Thoracic aorta (tissue), 2 donors: Measurements from ENCODE around the gene DGKB. TPM values are rescaled to one million over a fixed set of nuclear protein-coding genes. Genes with fewer than 3 reads are reported as not detected.

Experiments
- ATAC-seq: fragments of 150-250 bp; one replicate; pipeline ENCODE4 v1.8.0; 2017; ENCODE audit warnings: low read depth; ENCODE audit not compliant: insufficient number of reproducible peaks, low FRiP score
- DNase-seq: peaks from one replicate; pipeline ENCODE4 v3.0.0-alpha.2; 2020; ENCODE audit warnings: low spot score
- H3K27ac ChIP-seq, 2 donors: fragments of 200-600 bp; sonication (generic); 1 replicate in 1 of 2; 2 replicates in 1 of 2; pipeline ENCODE4 v1.5.1; 2016; ENCODE audit warnings: mild to moderate bottlenecking in 2 of 2, moderate library complexity in 2 of 2
- H3K27me3 ChIP-seq: fragments of 200-600 bp; sonication (generic); replicated peaks from 2 replicates; pipeline ENCODE4 v1.6.0; 2016; ENCODE audit warnings: mild to moderate bottlenecking; ENCODE audit not compliant: insufficient read depth
- H3K36me3 ChIP-seq: fragments of 200-600 bp; sonication (generic); one replicate; pipeline ENCODE4 v1.5.1; 2016
- H3K4me1 ChIP-seq, 2 donors: fragments of 200-600 bp; sonication (generic); 1 replicate in 1 of 2; 2 replicates in 1 of 2; pipeline versions ENCODE4 v1.5.1 to v1.6.0; 2016; ENCODE audit warnings: low read depth in 2 of 2, mild to moderate bottlenecking in 1 of 2; ENCODE audit not compliant: control insufficient read depth in 1 of 2
- H3K4me3 ChIP-seq: fragments of 200-600 bp; sonication (generic); 2 replicates; pipeline ENCODE4 v1.5.1; 2016; ENCODE audit warnings: mild to moderate bottlenecking
- H3K9me3 ChIP-seq: fragments of 200-600 bp; sonication (generic); 2 replicates; pipeline ENCODE4 v1.5.1; 2016
- total RNA-seq, 2 donors: library from RNA; depleted of rRNA; stranded (reverse); fragments of >200 nt; gene quantifications; one replicate each; pipeline versions ENCODE4 v1.1.0 to v1.2.3, GENCODE V29; 2016
- TF ChIP-seq, protein P1 (sequence below): fragments of 200-600 bp; sonication (generic); IDR thresholded peaks from one replicate; pipeline ENCODE4 v1.5.1; 2019; ENCODE audit warnings: antibody characterized with exemption

The DGKB gene
- total RNA-seq, 2 donors from 2014 or later, result 0.56 TPM; not detected in 1

DNA sequence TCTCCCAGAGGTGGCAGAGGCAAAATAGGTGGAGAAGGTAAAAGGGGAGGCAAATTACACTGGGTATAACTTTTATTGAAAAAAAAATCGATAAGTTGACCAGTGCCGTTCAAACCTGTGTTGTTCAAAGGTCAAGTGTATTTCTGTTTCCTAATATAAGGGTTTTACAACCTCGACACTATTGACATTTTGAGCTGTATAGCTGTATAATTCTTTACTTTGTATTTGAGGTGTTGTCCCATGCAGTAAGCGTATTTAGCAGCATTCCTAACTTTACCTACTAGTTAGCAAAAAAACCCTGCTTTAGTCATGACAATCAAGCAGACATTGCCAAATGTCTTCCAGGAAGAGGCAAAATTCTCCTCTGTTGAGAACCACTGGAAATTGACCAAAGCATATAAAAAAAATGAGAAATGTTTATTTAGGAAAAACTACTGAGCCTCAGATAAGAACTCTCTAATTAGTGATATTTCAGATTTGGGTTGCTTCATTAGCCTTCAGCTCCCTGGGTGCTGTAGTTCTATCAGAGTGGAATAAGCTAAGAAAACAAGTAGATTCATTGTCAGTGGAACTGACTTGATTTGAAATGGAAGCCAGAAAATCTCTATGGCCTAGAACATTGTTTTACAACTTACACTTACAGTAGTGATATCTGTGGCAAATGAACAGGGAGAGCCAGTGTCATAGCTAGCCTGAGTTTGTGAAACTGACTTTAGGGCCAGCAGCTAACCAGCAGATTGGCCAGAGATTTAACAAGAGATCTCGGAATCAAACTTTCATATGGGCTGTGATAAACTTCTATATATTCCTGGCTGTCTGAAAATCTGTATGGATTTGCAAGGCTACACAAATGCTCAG is 331.6 kb downstream of the DGKB start:
- Histone ChIP-seq H3K9me3 (no peaks in the 10 kb centered on the region), H3K27me3 (no peaks in the 10 kb centered on the region), H3K36me3 (no peaks in the 10 kb centered on the region), H3K4me1 (no peaks in the 10 kb centered on the region), H3K27ac (no peak overlapping the region), H3K4me3 (no peak overlapping the region)
- TF ChIP-seq, protein P1, sequence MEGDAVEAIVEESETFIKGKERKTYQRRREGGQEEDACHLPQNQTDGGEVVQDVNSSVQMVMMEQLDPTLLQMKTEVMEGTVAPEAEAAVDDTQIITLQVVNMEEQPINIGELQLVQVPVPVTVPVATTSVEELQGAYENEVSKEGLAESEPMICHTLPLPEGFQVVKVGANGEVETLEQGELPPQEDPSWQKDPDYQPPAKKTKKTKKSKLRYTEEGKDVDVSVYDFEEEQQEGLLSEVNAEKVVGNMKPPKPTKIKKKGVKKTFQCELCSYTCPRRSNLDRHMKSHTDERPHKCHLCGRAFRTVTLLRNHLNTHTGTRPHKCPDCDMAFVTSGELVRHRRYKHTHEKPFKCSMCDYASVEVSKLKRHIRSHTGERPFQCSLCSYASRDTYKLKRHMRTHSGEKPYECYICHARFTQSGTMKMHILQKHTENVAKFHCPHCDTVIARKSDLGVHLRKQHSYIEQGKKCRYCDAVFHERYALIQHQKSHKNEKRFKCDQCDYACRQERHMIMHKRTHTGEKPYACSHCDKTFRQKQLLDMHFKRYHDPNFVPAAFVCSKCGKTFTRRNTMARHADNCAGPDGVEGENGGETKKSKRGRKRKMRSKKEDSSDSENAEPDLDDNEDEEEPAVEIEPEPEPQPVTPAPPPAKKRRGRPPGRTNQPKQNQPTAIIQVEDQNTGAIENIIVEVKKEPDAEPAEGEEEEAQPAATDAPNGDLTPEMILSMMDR, result no peak
- ATAC-seq (no peak), DNase-seq (no peak)

DNA sequence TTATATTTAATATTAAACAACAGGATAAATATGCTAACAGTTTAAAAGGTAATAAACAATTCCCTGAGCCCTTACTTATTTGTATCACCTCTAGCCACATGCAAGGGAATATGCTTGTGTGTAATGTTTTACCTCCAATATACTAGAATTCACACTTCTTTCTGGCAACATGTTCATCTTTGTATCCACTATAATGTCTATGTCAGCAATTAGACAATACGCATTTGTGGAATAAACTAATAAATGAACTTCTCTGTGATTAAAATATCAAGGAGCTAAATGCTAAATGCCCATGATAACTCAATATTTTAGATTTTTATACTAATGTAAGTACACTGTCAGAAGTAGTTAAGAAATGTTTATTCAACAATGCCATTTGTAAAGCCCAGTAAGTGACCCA is 350.5 kb downstream of the DGKB start:
- no peak overlapping the region for H3K27ac ChIP-seq
- TF ChIP-seq, protein P1, result no peak
- H3K36me3 ChIP-seq, result no peaks in the 10 kb centered on the region
- no peaks in the 10 kb centered on the region for H3K4me1 ChIP-seq
- DNase-seq, result no peak
- no peak for ATAC-seq
- H3K27me3 ChIP-seq, result no peaks in the 10 kb centered on the region
- no peaks in the 10 kb centered on the region for H3K9me3 ChIP-seq
- H3K4me3 ChIP-seq, result no peak overlapping the region

DNA sequence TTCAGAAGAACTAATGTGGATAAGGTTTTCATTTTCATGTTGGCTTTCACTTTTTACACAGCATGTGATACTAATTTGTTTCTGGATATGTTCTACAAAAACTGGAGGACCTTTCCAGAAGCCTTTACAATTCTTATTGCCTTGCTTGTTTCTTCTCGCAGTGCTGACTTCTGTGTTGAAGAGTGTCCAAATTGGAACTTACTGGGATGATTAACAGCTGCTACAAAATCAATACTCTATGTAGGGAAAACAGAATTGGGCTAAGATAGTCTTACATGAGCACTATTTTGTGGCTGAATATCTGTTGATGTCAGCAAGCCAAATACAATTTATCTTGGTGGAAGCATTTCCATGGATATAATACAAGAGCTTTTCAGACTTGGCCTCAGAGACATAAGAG is 351.2 kb downstream of the DGKB start:
- H3K4me3 ChIP-seq, result no peak overlapping the region
- TF ChIP-seq, protein P1, result no peak
- ATAC-seq (no peak), DNase-seq (no peak)
- H3K27me3 ChIP-seq, result no peaks in the 10 kb centered on the region
- no peaks in the 10 kb centered on the region for H3K36me3 ChIP-seq
- no peaks in the 10 kb centered on the region for H3K4me1 ChIP-seq
- H3K27ac ChIP-seq, result no peak overlapping the region
- H3K9me3 ChIP-seq, result no peaks in the 10 kb centered on the region

DNA sequence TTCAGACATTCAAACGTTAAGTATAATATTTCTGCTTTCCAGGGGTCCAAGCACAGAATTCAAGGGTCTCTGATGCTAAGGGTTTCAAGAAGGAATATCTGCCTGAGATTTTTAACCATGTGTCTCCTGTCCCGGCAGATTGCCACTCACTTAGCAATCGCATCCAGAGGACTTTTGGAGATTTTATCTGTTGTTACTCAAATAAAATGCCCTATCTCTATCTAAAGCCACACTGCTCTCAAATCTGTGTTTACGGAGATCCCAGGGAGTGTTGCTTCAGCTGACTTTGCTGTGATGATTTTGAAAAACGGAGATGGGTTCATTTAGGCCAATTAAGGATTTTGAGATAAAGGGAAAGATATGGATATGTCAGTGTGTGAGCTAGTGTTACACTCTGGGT is 359.9 kb downstream of the DGKB start:
- H3K9me3 ChIP-seq, result no peaks in the 10 kb centered on the region
- no peaks in the 10 kb centered on the region for H3K36me3 ChIP-seq
- H3K27me3 ChIP-seq, result no peaks in the 10 kb centered on the region
- ATAC-seq, result no peak
- H3K27ac ChIP-seq, result no peak overlapping the region
- no peak for DNase-seq
- H3K4me1 ChIP-seq, result no peaks in the 10 kb centered on the region
- H3K4me3 ChIP-seq, result no peak overlapping the region
- TF ChIP-seq, protein P1, result no peak

DNA sequence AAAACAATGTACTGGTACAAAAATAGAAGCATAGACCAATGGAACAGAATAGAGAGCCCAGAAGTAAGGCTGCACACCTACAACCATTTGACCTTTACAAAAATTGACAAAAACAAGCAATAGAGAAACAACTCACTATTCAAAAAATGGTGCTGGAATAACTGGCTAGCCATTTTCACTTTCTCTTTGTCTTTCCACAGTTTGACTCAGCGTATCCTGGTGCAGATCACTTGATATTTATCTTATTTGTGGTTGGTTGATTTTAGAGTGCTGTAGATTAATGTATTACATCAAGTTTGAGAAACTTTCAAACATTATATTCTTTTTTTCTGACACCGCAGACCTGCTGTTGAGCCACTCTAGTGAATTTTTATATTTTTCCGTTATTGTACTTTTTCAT is 381.4 kb downstream of the DGKB start:
- TF ChIP-seq, protein P1, result no peak
- no peaks in the 10 kb centered on the region for H3K9me3 ChIP-seq
- DNase-seq (no peak), ATAC-seq (no peak)
- no peaks in the 10 kb centered on the region for H3K27me3 ChIP-seq
- H3K36me3 ChIP-seq, result no peaks in the 10 kb centered on the region
- H3K27ac ChIP-seq, result no peak overlapping the region
- no peaks in the 10 kb centered on the region for H3K4me1 ChIP-seq
- H3K4me3 ChIP-seq, result no peak overlapping the region
